OCI-M2 (cell line): ENCODE data around the gene ST8SIA5.

Experiments
- DNase-seq: peaks from one replicate; lab custom pipeline; 2025; ENCODE audit not compliant: unreplicated experiment; lab: John Stamatoyannopoulos, UW

Gene ST8SIA5

DNA sequence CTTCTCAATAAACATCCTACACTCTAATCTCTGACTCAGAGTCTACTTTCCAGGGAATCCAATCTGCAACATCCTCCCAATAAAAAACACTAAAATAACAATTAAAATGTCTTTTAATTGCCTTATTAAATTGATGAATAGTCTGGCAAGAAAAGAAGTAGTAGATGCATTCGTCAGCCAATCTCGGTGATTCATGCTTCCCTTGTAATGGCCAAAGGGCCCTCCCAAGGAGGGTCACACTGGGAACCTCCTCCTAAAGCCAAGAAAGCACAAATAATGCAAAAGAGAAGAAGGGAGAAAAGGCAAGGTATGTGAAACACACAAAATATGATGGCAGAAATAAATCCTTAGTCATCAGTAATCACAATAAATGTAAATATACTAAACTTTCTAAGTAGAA, 16.8 kb downstream of the ST8SIA5 start:
- no peak for DNase-seq

DNA sequence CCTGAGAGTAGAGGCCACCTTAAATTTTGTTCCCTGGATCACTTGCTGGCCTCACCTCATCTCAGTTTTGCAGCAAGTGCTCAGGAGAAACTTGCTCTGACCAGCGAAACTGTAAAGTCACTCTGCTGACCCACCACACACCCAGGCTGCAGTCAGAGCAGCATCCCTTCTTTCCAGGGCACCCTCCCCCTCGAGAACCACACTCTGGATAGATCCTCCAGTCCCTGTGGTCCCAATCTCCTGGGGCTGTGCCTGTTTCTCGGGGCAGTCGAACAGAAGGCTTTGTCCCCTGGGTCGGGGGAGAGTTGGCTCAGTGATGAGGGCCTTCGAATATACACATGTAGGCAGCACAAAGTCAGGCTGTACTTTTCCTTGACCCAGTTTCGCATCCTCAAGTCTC, 18.4 kb downstream of the ST8SIA5 start:
- DNase-seq: no peak

DNA sequence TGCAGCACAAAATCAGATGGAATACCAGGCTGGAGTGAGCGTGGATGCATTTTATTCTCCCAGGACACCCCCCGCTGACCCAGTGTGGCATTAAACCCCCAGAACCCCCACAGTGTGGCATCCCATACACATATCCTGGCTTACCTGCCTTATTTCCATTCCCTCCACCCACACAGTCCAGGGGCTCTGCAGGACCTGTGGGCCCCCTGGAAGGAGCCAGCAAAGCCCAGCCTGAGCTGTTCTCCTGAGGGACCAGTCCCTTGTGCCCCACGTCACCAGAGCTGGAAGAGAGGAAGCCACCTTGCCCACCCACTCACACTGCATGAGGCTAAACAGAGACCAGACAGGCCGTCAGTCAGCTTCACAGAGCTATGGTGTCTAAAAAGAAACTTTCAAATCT, 20.1 kb downstream of the ST8SIA5 start:
- DNase-seq: no peak

DNA sequence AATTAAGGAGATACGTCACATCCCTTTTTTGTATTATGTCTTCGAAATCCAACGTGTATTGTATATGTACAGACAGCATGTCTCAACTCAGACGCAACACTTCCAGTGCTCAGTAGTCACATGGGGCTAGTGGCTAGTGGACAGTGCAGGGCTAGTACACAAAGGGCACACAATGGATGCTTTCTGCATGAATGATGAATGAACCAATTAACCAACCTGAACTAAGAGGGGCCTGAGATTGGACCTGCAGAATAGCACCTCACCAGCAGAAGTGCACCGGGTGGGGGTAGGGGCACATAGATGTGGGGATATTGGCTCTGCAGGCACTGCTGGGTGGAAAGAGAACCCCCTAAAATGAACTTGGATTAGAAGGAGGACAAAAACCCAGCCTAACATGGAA, 20.7 kb downstream of the ST8SIA5 start:
- DNase-seq: no peak

DNA sequence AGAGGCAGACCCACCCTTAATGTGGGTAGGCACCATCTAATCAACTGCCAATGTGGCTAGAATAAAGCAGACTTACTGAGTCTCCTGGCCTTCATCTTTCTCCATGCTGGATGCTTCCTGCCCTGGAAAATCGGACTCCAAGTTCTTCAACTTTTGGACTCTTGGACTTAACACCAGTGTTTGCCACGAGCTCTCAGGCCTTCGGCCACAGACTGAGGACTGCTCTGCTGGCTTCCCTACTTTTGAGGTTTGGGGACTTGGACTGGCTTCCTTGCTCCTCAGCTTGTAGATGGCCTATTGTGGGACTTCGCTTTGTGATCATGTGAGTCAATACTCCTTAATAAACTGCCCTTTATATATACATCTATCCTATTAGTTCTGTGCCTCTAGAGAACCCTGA, 21.9 kb downstream of the ST8SIA5 start:
- DNase-seq: no peak

DNA sequence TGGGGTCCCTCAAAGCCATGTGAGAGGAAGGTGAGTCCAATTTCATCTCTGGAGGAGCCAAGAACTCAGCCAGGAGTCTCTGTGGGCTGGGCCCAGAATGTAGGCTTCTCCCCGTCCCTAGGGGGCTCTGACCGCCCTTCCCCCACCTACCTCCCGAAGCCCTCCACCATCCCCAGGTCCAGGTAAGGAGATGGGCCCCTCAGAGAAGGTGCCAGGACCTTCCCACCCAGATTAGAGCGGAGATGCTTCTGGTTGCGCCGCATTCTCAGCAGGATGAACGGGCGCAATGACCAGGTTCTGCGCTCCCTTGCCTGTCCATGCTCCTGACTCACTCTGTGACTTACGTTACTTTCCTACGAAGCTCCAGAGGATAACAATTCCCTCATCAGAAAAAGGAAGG, 23.0 kb downstream of the ST8SIA5 start:
- no peak for DNase-seq

DNA sequence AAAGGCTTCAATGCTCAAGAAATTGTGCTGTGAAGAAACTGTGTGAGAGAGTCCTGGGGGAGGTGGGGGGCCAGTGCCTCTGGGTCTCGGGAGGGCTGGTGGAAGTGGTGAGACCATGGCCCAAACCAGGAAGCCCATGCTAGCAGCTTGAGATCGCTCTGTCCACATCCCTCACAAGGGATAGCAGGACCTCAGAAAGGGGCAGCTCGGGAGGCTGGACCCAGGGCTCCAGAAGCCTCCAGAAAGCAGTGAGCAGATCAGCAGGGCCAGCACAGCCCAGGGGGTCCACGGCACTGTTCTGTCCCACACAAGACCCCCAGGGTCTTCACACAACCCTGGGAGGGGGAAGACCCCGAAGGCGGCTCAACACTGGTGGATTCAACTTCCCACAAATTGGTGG, 24.1 kb downstream of the ST8SIA5 start:
- DNase-seq: no peak

DNA sequence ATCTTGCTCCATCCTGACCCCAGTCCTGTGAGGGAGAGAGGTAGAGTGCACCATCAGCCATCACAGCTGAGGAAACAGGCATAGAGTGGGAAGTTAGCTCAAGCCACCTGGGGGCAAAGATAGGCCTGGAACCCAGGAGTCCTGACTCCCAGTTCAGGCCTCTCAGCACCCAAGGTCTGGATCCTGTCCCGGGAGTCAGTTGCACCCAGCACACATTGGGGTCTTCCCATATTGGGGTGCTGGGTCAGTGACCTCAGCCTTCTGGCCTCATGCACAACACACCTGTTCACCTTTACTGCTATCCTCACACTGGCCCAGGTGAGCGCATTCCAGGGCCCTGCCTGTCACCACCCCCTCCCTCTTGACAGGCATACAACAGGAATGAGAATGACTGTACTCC, 24.7 kb downstream of the ST8SIA5 start:
- no peak for DNase-seq

DNA sequence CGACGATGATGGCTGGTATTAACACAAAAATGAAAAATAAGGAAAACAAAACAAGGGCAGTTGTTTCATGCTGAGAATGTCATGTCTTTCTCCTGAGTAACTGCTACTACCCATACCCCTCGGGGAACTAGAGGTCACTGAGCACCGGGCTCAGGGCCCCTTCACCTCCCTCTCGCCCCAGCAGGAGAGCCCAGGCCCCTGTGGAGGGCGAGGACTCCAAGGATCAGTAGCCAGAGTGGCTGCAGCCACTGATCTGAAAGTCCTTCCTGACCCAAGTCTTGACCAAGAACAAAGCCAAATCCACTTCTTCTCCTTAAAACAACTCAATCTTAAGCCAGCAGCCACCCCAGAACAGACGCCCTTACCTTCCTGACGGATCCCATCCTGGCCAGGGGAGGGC, 25.5 kb downstream of the ST8SIA5 start:
- no peak for DNase-seq

DNA sequence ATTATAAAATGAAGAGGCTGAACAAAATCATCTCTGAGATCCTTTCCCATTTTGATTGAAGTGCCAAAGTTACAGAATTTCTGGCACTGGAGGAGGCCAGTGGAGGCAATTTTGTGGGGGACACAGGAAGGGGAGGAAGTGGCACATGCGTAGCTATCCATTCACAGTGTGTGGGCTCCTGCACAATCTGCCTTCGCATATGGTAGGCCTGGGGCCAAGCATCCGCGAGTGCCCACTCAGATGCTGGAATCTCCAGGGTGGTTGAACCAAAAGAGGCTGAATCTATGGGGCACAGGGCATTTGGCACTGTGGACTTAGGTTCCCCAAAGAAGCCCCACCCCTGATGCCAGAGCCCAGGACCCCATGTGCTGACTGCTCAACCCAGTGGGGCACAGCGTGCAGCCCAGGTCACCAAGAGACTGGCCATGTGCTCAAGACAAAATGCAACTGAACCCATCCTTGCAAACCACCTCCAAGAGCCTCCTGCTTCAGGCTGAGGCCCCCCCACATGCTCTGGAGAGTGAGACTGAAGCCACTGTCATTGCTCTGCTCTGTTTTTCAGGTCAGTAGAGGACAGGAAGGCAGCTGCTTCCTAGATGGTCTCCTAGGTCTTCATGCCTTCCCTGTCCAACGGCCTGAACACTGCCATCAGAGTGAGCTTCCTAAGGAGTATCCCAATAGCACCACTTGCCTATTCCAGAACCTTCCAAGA, 28.5 kb downstream of the ST8SIA5 start:
- DNase-seq: no peak

DNA sequence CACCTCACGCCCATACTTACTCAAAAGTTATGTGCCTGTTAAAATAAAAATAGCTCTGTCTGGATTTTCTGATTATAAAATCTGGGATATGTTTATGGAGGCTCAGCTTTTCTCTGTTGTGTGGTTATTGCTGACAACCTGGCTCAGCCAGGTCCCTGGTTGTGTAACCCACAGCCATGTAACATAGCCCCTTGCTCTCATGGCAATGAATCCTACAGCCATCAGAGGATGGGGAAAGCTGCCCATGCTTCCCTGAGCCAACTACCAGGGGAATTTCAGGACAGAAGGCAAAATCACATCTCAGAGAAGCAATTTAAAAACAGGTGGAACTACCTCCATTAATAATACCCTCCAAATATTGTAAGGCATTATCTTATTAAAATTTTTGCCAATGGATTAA, 29.7 kb downstream of the ST8SIA5 start:
- no peak for DNase-seq

DNA sequence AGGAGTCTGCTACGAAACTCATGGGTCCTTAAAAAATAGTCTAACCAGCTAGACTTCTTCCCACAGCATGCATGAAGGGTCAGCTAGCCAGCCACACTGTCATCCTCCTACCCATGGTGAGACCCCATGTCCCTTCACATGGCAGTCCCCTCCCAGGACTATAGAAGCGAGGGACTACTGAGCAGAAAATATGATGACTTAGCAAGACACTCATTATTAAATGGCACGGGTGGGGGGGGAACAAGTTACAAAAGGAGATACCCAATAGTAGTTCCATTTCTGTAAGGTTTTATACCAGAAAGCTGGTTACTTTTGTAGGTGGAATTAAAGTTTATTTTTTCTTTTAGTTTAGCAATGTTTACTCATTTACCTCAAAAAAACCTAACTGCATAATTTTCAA, 31.5 kb downstream of the ST8SIA5 start:
- DNase-seq: no peak

DNA sequence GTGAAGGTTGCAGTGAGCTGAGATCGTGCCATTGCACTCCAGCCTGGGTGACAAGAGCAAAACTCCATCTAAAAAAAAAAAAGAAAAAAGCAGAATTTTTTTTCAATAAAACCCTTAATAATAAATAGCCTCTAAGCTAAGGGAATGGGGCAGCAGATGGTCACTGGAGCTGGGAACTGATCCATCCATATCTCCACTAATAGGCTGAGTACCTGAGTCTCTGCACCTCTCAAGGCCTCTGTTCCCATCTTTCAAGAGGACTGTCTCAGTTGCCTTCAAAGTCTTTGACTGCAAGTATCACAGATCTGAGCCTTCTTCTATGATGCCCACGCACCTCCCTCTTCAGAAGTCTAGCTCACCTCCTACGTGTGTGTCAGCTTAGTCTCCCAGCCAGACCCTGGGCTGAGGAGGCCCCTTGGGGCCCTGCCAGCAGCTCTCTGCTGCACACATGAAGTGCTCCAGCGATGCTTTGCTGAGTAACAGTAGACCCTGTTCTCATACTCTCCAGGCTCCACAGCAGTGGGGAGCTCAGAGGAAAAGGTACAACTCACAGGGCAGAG, 32.9 kb downstream of the ST8SIA5 start:
- DNase-seq: no peak

DNA sequence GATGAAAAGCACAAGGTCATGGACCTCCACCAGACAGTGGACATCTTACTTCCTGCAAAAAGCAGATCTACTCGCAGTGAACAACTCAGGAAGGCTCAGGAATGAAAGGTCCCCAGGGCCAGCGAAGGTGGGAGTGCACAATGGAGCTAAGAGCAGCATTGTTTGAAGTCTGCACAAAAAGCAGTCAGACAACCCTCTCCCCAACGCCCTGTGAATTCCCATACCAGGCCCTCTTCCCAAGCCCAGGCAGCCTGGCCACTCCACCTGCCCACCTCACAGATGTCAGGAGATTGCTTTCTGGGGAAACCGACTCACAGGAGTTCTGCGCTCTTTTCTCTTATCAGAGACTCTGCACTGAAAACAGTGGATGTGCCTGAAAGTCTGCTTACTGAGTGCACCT, 34.8 kb downstream of the ST8SIA5 start:
- DNase-seq: no peak

DNA sequence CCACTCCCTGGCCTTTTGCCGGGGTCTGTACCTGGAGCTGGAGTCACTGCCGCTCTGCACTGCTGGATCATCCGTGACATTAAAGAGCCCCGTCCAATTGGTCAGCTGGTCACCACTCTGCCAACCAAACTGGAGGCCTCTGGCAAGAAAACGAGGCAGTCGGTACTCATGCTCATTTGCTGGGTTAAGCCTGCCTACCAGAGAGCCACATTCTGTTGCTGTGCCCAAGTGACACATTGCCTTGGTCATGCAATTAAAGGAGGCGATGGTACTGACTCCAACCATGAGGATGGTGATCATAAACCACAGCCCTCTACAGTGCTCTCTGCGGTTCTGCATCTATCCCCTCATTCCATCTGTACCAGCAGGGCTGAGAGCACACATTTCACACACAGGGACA, 35.5 kb downstream of the ST8SIA5 start:
- no peak for DNase-seq

DNA sequence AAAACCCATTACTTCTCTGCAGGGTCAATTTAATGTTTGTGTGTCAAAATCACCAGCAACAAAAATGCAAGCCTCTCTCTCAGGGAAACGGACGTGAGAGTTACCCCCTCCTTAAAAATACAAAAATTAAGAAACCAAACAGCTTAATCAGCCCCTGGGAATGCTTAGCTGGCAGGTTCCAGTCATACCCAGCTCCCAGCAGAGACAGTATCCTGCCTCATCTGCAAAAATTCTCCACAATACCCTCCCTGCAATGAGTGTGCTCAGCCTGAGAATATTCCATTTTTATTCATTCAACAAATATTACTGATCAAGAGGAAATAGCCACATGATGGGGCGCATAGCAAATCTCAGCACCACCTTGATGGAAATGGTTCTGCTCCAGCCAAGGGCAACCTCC, 36.3 kb downstream of the ST8SIA5 start:
- DNase-seq: no peak

DNA sequence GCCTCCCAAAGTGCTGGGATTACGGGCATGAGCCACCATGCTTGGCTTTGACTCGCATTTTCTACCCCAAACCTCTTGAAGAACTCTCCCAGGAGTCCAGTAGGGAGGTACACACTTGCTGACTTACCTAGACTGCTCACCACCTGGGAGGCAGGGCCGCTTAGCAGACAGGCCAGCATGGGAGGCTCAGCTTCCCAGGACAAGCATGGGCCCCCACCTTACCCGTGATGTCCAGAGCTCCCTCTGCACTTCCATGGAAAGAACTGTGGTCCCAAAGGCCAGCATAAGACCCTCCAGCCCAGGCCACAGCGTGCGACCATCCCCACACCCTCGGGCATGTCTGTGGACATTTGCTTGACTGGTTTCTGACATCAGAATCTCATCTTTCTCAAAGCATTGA, 36.8 kb downstream of the ST8SIA5 start:
- DNase-seq: no peak

DNA sequence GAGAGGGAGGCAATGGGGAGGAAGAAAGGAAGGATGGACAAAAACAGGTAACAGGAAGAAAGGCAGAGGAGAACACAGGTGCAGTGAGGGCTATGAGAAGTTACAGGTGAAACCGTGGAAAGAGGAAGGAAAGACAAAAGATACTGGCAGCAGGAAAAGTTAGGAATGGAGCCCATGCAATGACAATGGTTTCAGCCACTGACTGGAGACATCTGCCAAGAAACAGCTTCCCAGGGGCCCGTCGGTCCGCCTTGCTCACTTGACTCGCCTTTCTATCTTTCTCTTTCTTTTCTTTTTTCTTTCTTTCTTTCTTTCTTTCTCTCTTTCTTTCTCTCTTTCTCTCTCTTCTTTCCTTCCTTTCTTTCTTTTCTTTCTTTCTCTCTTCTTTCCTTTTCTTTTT, 37.5 kb downstream of the ST8SIA5 start:
- DNase-seq: no peak

DNA sequence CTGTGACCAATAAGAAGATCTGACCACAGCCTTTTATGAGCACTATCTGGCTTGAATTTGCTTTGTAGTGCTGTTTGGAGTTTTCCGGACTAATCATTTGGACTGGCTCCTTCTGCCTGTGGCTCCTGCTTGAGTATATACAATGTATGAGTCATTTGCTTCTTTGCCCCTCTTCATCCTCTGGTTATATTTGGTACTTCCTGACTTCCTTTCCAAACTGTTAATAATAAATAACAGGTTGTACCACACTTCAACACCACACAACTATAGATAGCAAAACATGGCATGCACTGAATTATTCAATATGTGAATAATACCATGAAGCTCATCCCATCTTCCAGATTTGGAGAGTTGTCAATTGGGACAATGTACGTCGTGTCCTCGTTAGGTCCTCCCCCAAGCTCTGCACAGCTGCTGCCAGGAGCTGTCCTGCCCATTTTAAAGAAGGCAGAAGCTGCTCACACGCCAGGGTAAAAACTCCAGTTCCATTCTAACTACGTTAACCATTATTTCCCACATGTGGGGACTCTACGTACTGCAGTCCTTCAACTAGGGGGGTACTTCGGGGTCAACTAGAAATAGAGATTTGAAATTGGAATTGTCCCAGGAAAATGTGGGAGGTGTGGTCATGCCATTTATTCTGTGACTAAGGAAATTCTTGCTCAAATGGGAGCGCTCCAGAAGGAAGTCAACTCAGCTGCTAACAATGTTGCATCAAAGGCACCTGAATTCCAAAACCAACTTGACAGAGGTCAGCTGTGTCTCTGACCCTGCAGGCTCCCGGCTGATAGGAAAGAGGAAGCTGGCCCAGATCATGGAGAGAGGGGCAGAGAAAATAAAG, 38.1 kb downstream of the ST8SIA5 start:
- DNase-seq: no peak

DNA sequence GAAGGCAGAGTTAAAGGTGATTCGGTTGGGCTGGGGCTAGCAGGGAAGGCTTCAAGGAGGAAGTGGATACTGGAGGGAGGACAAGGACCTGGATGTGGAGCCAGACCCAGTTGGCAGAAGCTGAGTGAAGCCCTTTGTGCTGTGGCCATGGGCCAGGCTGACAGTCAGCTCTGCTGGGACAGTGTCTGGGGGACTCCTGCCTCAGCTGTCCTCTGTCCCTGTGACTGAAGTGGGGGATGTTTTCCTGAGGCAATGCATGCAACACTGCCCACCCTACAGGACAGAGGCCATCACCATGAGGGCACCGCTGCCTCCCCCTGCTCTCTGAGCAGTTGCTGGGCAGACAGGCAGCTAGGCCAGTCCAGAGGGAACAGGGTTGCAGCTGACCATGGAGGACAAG, 40.0 kb downstream of the ST8SIA5 start:
- DNase-seq: no peak

DNA sequence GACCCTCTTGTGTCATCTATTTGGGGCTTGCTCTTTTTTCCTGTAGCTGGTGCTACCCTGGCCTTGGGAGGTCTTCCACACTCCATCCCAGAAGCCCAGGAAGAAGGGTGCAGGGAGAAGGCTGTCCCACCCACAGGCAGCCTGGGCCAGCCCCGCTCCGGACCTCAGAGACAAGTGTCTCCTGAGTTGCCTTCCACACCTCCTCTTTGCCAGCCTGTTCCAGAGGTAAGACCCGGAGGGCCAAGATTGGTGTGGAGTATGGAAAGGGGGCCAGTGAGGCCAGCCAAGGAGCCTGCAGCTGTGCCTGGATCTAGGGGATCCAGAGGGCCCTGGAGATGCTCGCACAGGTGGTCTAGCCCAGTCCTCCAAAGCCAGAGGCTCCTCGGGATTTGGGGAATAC, 40.5 kb downstream of the ST8SIA5 start:
- DNase-seq: no peak

DNA sequence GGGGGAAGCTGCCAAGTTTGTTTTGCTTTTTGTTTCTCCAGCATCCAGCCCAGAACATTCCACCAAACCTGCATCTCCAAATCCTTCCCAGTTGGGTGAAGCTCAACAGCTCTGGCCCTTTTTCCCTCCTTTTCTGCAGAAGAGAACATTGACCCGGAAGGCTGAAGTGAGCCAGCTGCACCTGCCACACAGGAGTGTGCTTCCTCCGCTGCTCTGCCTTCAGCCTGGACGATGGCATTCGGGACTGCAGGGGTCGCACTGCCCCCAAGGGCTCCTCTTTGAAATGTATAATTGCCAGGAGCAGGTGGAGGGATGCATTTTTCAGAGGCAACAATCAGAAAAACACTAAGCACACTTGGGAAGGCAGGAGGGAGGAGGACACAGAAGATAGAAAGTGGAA, 41.8 kb downstream of the ST8SIA5 start:
- DNase-seq: no peak
